CMK (cell line): ENCODE results near the gene C22orf15.

ENCODE experiments used
- DNase-seq: peaks from one replicate; pipeline ENCODE4 v3.0.0-alpha.2; 2010; ENCODE audit warnings: low read depth

C22orf15 gene

DNA sequence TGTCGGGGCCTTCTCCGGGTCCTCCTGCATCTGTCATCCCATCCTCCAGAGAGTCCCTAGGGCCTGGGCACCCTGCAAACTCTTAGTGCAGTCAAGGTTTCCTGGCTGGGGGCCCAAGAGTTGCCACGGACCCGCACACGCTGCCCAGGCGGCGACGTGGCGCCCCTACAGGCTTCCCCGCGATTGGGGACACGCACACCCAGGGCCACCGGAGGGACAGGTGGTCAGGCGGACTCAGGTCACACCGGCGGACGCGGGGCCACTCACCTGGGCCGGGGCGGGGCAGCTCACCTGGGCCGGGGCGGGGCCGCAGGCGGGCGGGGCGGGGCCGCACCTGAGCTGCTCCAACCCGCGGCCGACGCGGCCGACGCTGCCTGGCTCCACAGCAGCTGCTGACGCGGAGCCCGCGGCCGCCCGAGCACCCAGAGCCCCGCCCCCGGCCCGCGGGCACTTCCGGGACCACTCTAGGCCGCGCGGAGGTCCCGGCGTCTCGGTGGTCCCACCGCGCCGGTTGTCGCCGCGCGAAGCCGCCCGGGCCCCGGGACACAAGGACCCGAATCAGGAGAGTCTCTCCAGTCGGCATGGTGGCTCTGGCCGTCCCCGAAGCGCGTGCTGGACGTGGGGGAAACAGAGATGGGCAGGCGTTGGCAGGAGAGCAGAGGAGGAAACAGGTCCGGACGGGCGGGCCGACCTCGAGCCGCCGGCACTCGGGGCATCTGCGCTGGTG, 11.9 kb upstream of the C22orf15 start, which contains the start of gene ZNF70:
Gene ZNF70, minus strand, starts transcription at position 399 of the 727 bp plus-strand sequence. CDS start 5,972 bp downstream, outside the sequence.
- DNase-seq: peak; percentile 58

DNA sequence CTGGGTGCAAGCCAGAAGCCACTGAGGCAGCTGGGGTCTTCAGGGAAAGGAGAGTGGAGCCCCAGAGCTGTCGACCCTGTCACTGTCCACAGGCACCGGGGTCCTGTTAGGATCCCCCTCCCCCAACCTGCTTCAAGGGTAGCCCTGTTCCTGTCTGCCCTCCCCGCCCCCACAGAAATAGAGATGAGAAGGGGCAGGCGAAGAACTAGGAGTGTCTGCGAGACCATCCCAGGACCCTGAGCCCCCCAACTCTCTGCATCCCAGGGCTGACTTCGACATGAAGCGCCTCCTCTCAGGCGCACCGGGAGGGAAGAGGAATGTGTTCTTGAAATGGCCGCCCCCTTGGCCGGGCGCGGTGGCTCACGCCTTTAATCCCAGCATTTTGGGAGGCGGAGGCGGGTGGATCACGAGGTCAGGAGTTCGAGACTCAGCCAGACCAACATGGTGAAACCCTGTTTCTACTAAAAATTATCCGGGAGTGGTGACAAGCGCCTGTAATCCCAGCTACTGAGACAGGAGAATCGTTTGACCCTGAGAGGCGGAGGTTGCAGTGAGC, 11.3 kb upstream of the C22orf15 start:
- no peak for DNase-seq

DNA sequence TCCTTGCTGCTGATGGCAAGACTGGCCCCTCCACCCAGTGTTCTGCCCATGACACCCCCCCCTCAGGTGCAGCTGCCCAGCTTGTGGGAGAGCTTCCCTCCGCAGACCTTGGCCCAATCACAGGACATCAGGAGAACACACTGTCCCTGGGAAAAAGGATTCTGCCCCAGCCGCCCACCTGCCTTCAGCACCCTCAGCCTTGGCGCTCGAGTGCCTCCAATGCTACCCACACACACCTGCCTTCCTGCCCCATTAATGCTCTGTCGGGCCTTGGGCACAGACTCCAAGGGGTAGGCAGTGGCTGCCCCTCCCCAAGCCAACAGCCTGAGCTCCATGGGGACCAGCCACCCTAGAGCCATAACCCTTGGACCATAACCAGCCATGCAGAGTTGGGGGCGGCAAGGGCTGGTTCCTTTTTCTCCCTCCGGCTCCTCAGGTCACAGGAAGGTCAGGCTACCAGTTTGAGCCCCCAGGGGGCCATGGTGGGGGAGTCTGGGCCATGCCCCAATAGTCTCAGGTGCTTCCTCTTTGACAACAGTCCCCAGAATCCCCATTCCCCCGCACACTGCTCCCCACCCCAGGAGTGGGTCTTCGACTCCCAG, 10.6 kb upstream of the C22orf15 start:
- DNase-seq: no peak

DNA sequence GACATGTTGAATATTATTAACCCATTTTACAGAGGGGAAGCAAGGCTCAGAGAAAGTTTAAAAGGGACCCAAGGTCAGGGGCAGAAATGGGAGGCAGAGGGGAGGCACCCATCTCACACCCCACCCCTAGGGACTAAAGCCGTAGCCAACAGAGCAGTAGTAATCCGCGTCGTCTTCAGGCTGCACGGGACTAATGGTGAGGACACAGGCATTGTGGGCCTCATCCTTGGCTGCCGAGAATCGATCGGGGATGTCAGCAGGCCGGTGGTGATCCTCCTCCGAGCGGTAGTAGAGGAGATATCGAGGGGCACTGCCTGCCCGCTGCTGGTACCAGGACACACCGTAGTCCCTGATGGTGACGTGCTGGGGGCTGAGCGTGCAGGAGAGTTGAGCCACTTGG, 10.0 kb upstream of the C22orf15 start:
- DNase-seq: no peak

DNA sequence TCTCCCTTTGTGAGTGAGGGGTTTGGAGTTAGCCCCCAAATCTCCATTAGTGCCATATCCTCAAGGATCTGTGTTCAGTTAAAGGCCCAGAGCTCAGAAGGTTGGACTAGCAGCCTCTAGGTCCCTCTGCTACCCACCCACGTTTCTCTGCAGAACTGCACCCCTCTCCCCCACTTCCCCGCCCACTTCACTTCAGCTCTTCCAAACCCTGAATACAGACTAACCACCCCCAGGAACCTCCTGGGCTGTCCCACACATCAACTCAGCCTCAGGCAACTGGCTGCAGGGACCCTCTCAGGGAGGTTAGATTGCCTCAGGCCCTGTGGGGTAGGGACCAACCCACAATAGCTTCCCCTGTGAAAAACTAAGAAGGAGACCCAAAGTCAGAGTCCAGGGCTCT, 9.4 kb upstream of the C22orf15 start:
- no peak for DNase-seq

DNA sequence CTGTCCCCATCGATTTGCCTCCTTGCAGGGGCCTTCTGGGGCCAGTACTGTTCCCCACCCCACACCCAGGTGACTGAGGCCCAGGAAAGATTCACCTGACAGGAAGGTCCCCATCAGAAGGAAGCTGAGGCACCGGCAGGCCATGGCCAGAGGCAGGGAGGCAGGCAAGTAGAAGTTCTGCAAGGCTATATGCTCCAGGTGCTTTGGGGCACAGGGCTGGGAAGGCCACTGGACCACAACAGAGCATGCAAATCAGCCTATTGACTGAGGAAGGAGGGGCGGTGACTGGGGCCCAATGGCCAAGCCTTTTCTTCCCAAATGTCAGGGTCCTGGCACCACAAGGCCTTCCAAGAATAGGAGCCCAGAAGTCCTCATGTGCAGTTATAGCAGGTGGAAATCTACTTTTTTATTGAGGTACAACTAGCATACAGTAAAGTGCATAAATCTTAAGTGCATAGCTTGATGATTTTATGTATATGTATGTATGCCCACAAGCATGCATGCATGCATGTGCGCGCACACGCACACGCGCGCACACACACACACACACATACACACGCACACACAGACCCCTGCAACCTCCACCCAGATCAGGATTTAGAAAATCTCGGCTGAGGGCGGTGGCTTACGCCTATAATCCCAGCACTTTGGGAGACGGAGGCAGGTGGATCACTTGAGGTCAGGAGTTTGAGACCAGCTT, 8.4 kb upstream of the C22orf15 start, which contains the start of gene VPREB3:
Gene VPREB3, minus strand, starts transcription at position 206 of the 700 bp plus-strand sequence. Its CDS starts 62 bp downstream, at position 144.
- DNase-seq: no peak

DNA sequence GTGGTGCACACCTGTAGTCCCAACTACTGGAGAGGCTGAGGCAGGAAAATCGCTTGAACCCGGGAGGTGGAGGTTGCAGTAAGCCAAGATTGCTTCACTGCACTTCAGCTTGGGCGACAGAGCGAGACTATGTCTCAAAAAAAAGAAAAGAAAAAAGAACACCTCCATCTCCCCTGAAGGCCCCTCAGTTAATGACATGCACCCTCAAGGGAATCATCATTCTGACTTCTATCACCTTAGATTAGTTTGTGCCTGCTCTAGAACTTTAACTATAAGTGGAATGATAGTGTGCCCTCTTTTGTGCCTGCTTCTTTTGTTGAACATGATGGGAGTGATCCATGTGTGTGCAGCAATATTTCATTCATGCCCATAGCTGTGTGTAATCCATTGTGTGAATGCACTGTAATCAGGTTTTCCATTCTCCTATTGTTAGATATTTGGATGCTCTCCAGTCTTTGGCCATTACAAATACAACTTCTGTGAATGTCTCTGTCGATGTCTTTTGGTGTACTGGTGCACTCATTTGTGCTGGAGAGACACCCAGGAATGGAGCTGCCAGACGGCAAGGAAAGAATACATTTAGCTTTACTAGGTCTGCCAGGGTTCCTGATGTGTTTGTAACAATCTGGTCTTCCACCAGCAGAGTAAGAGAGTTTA, 7.7 kb upstream of the C22orf15 start:
- DNase-seq: no peak

DNA sequence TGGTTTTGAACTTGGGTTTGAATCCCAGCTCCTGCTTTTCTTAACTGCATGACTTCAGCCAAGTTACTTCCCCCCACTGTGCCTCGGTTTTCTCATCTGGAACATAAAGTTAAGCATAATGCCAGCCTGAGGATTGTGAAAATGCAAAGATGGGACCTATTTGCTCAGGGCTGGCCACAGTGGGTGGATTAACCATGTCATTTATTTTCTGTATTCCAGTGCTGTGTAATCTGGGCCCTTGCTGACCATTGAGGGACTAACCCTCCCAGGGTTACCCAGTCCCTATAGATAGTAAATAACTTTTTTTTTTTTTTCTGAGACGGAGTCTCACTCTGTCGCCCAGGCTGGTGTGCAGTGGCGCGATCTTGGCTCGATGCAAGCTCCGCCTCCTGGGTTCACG, 7.1 kb upstream of the C22orf15 start:
- DNase-seq: no peak

DNA sequence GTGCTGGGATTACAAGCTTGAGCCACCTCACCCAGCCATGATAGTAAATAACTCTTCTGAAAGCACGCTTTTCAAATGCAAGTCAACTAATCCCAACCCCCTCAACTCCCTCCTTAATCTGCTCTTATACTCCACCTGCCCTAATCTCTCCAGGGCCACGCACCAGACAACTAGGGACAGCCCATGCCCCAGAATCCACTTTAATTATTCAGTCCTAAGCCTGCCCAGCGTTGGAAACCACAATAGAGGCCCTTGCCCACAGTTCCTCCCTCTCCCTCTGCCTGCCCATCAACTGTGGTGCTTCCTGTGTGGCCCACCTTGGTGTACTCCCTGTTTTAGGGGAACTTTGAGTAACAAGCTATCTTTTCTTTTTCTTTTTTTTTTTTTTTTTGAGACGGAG, 5.9 kb upstream of the C22orf15 start:
- no peak for DNase-seq

DNA sequence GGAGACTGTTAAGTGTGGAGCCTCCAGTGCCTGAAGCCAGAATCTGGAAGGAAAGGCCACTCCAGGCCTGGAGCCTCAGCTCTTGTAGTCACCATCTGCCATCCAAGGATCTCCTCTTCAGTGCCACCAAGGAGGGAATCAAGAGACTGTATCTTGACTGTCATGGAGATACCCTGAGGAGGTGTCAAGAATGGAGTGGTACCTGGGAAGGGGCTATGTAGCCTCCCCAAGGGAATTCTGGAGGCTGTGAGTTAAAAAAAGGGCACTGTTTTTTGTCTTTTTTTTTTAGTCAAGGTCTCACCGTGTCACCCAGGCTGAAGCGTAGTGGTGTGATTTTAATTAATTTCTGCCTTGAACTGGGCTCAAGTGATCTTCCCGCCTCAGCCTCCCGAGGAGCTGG, 3.2 kb upstream of the C22orf15 start:
- no peak for DNase-seq

DNA sequence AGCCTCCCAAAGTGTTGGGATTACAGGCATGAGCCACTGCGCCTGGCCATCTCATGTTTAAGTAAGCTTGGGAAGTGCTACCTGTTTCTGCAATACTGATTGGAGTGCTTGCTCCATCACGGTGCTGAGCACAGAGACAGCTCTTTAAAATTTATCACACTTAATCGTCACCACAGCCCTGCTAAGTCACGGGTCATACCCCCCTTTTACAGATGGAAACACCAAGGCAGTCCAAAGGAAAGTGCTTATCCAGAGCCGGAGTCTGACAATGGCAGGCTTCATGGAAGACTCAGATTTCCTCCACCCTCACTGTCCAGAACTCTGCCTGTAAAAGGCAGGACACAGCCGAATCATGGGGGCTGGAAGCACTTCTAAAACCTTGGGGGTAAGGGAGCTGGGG, 2.7 kb upstream of the C22orf15 start:
- no peak for DNase-seq

DNA sequence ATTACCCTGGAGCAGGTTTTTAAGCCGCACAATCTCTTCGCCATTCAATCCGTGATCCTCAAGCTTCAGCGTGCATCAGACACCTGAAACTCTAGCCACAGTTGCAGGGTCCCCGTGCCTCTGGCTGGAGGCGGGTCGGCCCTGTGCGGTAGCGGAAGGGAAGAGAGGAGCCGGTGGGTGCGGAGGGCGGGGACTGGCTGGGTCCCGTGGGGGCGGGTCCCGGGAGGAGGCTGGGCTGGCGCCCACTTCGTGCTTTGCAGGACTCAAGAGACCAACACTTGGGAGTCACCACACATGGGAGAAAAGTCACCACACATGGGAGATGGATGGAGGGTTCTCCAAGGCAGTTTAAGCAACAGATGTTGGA, 772 bp downstream of the C22orf15 start:
- DNase-seq: no peak

DNA sequence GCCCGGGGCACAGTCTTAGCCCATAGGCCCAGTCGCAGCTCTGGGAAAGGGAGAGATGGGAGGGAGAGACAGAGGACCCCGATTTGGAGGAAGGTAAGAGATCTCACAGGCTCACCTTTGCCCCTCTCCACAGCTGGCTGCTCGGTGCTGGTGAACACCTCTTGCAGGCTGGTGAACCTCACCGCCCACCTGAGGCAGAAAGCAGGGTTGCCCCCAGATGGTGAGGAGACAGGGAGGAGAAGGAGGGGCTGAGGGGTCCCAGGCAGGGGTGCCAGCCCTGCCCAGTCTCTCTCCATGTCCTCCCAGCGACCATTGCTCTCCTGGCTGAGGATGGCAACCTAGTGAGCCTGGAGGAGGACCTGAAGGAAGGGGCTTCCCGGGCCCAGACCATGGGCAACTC, 1.2 kb downstream of the C22orf15 start:
- DNase-seq: no peak

DNA sequence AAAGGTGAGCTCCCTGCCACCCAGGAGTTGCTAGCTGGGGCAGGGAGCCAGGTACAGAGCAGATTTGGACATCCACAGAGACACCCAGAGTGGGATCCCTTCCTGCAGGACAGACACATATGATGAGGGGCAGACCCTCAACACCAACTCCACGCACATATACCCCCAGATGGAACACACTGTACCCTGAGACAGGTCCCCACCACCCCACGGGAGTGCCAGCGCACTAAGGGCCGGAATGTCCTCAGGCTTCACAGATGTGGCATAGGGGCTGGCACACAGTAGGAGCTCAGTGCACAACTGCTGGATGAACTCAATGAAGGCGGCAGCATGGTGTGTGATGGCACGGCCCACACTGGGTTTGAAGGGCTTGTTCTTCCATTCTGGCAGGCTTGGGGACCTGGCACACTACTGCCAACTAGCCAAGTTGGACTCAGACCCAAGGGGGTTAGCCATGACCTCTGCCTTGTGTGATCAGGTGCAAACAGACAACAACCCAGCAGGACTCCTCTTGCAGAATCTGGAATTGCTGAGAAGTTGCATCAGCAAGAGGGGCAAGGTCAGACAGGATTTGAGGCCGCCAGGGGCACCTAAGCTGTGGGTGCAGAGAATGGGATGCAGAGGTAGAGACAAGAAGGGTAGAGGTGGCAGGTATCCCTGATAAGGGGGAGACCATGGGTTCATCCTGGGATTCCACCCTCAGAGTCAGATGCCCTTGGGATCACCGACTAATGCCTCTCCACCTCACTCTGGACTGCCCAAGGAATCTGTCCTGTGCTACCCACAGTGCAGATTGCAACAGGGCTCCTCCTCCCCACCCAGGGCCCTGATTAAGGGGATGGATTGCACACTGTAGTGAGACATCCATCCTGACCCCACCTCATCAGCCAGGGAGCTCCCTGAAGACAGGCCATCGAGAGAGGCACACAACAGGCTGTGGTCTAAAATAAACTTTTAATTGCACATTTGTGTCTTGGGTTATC, 2.4 kb downstream of the C22orf15 start:
- no peak for DNase-seq

DNA sequence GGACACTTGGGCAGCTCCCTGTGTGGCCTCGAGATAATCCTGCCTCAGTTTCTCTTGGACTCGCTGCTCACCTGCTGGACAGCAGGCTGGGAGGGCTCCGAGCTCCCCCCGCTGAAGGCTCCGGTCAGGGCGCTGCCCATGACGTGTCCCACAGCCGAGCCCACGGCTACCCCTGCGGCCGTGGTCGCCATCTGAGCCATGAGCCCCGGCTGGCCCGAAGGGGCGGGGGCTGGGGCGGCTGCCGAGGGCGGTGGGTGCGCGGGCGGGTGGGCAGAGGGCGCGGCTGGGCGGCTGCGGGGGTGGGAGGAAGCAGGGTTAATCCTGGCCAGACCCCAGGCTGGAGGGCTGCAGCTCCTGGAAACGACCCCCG, 4.5 kb downstream of the C22orf15 start:
- no peak for DNase-seq

DNA sequence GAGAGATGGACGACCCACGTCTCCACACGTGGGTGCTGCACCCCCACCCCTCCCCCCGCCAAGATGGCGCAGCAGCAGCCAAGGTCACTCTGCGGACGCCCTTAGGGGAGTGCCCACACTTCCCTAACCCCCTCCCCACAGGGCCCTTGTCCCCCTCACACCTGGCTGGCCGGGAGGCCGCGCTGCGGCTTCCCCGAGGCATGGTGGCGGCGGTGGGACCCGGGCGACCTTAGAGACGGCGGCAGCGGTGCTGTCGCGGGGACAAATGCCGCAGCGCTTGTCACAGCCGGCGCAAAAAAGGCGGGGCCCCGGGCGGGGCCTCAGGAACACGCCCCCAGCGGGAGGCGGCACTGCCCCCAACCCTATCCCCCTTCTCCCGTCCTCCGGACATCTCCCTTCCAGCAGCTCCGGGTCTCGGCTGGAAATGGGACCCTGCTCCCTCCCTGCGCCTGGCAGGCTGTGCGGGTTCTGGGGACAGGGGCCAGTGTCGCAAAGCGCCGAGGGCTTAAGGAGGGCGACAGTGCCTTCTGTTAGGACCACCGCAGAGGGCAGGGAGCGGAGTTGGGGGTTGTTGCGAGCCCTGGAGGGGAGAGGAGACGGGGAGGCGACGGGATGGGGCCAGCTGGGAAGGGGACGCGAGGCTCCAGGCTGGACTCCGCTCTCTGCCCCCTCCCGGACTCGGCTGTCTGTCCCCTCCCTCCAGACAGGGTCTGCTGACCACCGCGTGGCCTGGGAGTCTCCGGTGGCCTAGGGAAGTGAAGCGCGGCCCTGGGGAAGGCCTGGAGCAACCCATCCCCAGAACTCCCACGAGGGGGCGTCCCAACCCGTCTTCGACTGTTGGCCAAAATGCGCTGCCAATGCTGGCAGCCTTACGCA, 5.1 kb downstream of the C22orf15 start, which contains the start of gene CHCHD10:
Gene CHCHD10, minus strand, starts transcription at position 300 of the 876 bp plus-strand sequence. Its CDS starts 98 bp downstream, at position 202.
- peak; percentile 80 for DNase-seq

DNA sequence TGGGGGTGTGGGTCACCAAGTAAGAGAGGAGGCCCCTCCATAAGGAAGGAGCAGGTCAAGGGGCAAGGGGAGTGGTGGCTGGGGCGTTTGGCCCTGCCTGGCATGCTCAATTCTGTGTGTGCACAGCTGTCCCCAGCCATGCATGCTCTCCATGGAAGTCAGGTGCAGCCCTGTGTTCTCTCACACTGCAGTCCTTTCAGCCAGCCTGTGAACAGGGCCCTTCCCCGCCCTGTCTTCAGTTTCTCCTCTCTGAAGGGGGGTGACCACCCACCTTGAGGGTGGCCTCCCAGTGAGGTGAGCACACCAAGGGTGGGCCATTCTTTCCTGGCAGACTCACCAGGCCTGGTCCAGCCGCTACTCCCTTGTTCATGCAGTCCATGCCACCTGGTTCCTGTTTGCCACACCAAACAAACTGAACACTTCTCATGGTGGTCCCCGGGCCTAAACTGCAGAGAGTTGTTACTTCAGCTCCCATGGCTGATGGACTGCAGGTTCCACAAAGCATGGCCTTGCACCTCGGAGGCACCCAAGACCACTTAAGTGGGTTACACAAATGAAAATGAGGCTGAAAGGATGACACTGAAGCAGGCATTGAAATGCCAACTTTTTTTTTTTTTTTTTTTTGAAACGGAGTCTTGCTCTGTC, 6.7 kb downstream of the C22orf15 start:
- no peak for DNase-seq

DNA sequence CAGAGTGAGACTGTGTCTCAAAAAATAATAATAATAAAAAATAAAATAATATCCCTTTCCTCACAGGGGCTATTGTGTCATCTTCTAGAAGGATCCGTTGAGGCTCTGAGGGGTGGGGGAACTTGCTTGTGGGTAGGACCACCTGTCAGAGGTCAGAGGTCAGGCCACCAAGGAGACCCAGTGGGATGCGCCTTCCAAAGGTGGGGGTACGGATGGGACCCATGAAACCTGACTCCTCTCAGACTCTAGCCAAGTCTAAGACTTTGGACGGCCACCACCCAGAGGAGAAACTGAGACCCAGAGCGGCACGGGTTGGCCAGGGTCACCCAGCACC, 9.5 kb downstream of the C22orf15 start:
- DNase-seq: no peak

DNA sequence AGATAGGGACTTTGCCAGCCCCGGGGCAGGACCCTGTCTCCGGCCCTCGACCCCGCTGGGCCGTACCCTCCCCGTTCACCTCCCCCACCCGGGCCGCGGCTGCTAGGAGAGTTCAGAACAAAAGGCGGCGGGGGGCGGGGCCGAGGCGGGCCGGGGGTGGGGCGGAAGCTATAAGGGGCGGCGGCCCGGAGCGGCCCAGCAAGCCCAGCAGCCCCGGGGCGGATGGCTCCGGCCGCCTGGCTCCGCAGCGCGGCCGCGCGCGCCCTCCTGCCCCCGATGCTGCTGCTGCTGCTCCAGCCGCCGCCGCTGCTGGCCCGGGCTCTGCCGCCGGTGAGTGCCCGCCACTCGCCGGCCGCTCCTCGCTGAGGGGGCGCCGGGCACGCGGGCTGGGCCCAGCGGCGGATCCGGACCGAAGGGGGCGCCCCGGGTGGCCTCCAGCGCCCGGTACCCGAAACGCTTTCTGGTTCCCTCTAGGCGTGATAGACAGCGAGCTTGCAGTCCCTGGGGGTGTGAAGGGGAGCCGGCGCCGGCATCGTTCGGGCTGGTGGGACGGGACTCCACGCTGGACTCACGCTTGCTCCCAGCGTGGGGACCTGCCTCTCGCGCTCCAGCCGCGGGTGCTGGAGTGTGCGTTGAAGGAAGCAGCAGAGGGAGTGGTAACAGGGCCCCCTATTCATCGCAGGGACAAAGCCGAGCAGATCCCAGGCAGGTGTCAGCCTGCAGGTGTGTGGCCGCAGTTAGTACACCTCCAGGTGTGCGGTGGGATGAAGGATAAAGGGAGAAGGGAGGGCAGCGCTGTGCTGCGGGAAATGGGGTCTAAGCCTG, 10.1 kb downstream of the C22orf15 start, which contains the start of gene MMP11:
Gene MMP11, plus strand, starts transcription at position 201 of the 825 bp plus-strand sequence. Its CDS starts 22 bp downstream, at position 223.
- no peak for DNase-seq
